Endothelial cell of umbilical vein (primary cell): ENCODE results near the gene FGFR3. TPM values are rescaled to one million over a fixed set of nuclear protein-coding genes. Genes with fewer than 3 reads are reported as not detected.

ENCODE experiments used
- BruUV-seq: library from RNA; stranded (reverse); fragments of 400-500 nt; replicated peaks from 2 replicates; lab custom pipeline; 2021; lab: Mats Ljungman, UMichigan
- CTCF ChIA-PET: fragments of 300-600, 350-600 bp; sonication (Branson Sonifier 250); formaldehyde crosslinking; loops from one replicate; lab custom pipeline; 2021; ENCODE audit warnings: antibody characterized with exemption, inconsistent platforms; lab: Charles Lee
- POLR2A ChIA-PET: fragments of 300-600, 350-600 bp; sonication (Branson Sonifier 250); formaldehyde crosslinking; loops from one replicate; lab custom pipeline; 2021; ENCODE audit warnings: antibody characterized with exemption, inconsistent platforms; lab: Charles Lee
- DNase-seq: peaks from one replicate; pipeline ENCODE4 v3.0.0-alpha.2; 2011; ENCODE audit warnings: low read depth, low spot score
- FAIRE-seq: peaks from 2 replicates; lab custom pipeline; 2011; peaks lifted over from hg19 to GRCh38; lab: Jason Lieb, UNC
- H2AFZ ChIP-seq: 2 replicates; pipeline ENCODE4 v1.6.0; 2012; ENCODE audit warnings: low read depth, low read length, control low read depth, inconsistent platforms
- H3K27ac ChIP-seq: 2 replicates; pipeline ENCODE4 v1.5.1; 2011; ENCODE audit warnings: low read depth, mild to moderate bottlenecking, control low read depth, low read length, moderate library complexity; ENCODE audit not compliant: insufficient read depth
- H3K27me3 ChIP-seq, 2 experiments: 2 replicates each; pipeline versions ENCODE4 v1.6.0 to v1.6.1; 2011; ENCODE audit warnings: low read length in 2 of 2, mixed read lengths in 1 of 2; ENCODE audit not compliant: control insufficient read depth in 2 of 2, insufficient read depth in 2 of 2
- H3K36me3 ChIP-seq, 2 experiments: 2 replicates in 1 of 2; 3 replicates in 1 of 2; pipeline ENCODE4 v1.5.1; 2011; ENCODE audit warnings: low read length in 2 of 2, mild to moderate bottlenecking in 1 of 2, moderate library complexity in 1 of 2; ENCODE audit not compliant: control insufficient read depth in 2 of 2, insufficient read depth in 2 of 2; ENCODE audit errors: extremely low read depth in 1 of 2
- H3K4me1 ChIP-seq: 3 replicates; pipeline ENCODE4 v1.5.1; 2011; ENCODE audit warnings: mild to moderate bottlenecking, low read length; ENCODE audit not compliant: control insufficient read depth, insufficient read depth; ENCODE audit errors: extremely low read depth
- H3K4me2 ChIP-seq: 2 replicates; pipeline ENCODE4 v1.6.1; 2011; ENCODE audit warnings: low read length, control low read depth, mixed read lengths; ENCODE audit not compliant: insufficient read depth
- H3K4me3 ChIP-seq, 3 experiments: fragments of 200-600 bp in 1 of 3; sonication (generic), shearing (Covaris generic) in 1 of 3; replicated peaks in 1 of 3; 2 replicates each; pipeline ENCODE4 v1.5.1; 2011 to 2016; ENCODE audit warnings: control low read depth in 3 of 3, low read length in 3 of 3, mild to moderate bottlenecking in 2 of 3, inconsistent platforms in 1 of 3, low read depth in 1 of 3, moderate library complexity in 1 of 3; ENCODE audit not compliant: insufficient read depth in 1 of 3
- H3K79me2 ChIP-seq: 2 replicates; pipeline ENCODE4 v1.6.0; 2012; ENCODE audit warnings: low read length, inconsistent platforms; ENCODE audit not compliant: control insufficient read depth, insufficient read depth
- H3K9ac ChIP-seq: replicated peaks from 2 replicates; pipeline ENCODE3; 2011; ENCODE audit warnings: low read length, control low read depth; ENCODE audit not compliant: insufficient read depth; ENCODE audit errors: extremely low read depth
- H3K9me1 ChIP-seq: replicated peaks from 3 replicates; pipeline ENCODE4 v1.6.0; 2011; ENCODE audit warnings: mild to moderate bottlenecking, low read length; ENCODE audit not compliant: control insufficient read depth, insufficient read depth; ENCODE audit errors: extremely low read depth
- H3K9me3 ChIP-seq: replicated peaks from 2 replicates; pipeline ENCODE4 v1.5.1; 2012; ENCODE audit warnings: low read length, inconsistent platforms; ENCODE audit not compliant: control insufficient read depth, insufficient read depth
- H4K20me1 ChIP-seq: replicated peaks from 2 replicates; pipeline ENCODE3; 2011; ENCODE audit warnings: mild to moderate bottlenecking, low read length; ENCODE audit not compliant: control insufficient read depth, insufficient read depth; ENCODE audit errors: extremely low read depth
- EZH2 ChIP-seq: IDR thresholded peaks from 2 replicates; pipeline ENCODE4 v1.6.1; 2012; ENCODE audit warnings: borderline replicate concordance, low read depth, mild to moderate bottlenecking, moderate library complexity, low read length, inconsistent platforms; ENCODE audit not compliant: severe bottlenecking
- FOS ChIP-seq: IDR thresholded peaks from 2 replicates; pipeline ENCODE4 v1.6.1; 2011; ENCODE audit warnings: mild to moderate bottlenecking, low read length, moderate library complexity, borderline replicate concordance; ENCODE audit not compliant: insufficient read depth
- GATA2 ChIP-seq: IDR thresholded peaks from 2 replicates; pipeline ENCODE4 v1.7.0; 2011; ENCODE audit warnings: low read depth, mild to moderate bottlenecking, moderate library complexity, mixed read lengths, low read length; ENCODE audit not compliant: insufficient read length, insufficient read depth
- JUN ChIP-seq: IDR thresholded peaks from 2 replicates; pipeline ENCODE4 v1.6.1; 2011; ENCODE audit warnings: borderline replicate concordance, low read depth; ENCODE audit not compliant: insufficient read length, insufficient read depth
- MYC ChIP-seq: IDR thresholded peaks from one replicate; pipeline ENCODE4 v1.6.1; 2011; ENCODE audit warnings: mild to moderate bottlenecking, low read depth, low read length
- POLR2A ChIP-seq: IDR thresholded peaks from 2 replicates; pipeline ENCODE4 v1.6.1; 2012; ENCODE audit warnings: low read depth, mild to moderate bottlenecking, control low read depth, low read length
- POLR2AphosphoS5 ChIP-seq: IDR thresholded peaks from 2 replicates; pipeline ENCODE4 v1.6.1; 2012; ENCODE audit warnings: low read depth, mild to moderate bottlenecking, control low read depth, low read length, moderate library complexity; ENCODE audit not compliant: insufficient read depth
- dilution Hi-C: fragments of 300-500 bp; cut with MboI; formaldehyde crosslinking; loops from one replicate; pipeline ENCODE4 v1.15.0; 2019; ENCODE audit warnings: low sequenced_read_pairs; ENCODE audit not compliant: extremely low pct_ligation_motif_present
- intact Hi-C: fragments of 100-400 bp; cut with micrococcal nuclease; formaldehyde crosslinking; loops from one replicate; pipeline ENCODE4 v1.10.0; 2022
- polyA plus RNA-seq, 4 experiments: library from polyadenylated mRNA; depleted of rRNA in 3 of 4; stranded (reverse) in 3 of 4; unstranded in 1 of 4; fragments of >200 nt; gene quantifications; 2 replicates each; pipeline versions ENCODE4 v1.2.1 to v1.2.3, GENCODE V29; 2011 to 2012; ENCODE audit warnings: missing spikeins in 1 of 4
- total RNA-seq: library from RNA; stranded (reverse); gene quantifications from 2 replicates; pipeline ENCODE4 v1.2.3, GENCODE V29; 2021
- TF ChIP-seq, protein P1 (sequence below), 2 donors: IDR thresholded peaks; 1 replicate in 1 of 2; 2 replicates in 1 of 2; pipeline ENCODE4 v1.5.1; 2011; ENCODE audit warnings: low read length in 2 of 2, mild to moderate bottlenecking in 2 of 2, moderate library complexity in 2 of 2, control low read depth in 1 of 2, inconsistent platforms in 1 of 2, low read depth in 1 of 2; ENCODE audit not compliant: insufficient read depth in 1 of 2; ENCODE audit errors: extremely low read depth in 1 of 2
- TF ChIP-seq, protein P2 (sequence below): IDR thresholded peaks from 2 replicates; pipeline ENCODE4 v1.6.1; 2011; ENCODE audit not compliant: insufficient read depth, insufficient read length

FGFR3 gene
- total and polyA plus RNA-seq, 2 donors (not counting 3 experiments of a cell fraction or from before 2014, with no cell fraction given): 0.73 to 1.2 TPM

- Histone ChIP-seq H3K9ac (no peak overlapping the region), H2AFZ (no peak overlapping the region), H4K20me1 (no peaks in the 10 kb centered on the region), H3K4me3 (no peak overlapping the region), H3K36me3 (peaks cover 12 to 63% of the 10 kb centered on the region in 2 experiments), H3K79me2 (peaks cover 15% of the 10 kb centered on the region), H3K27me3 (no peaks in the 10 kb centered on the region), H3K4me2 (no peak overlapping the region), H3K9me3 (no peaks in the 10 kb centered on the region), H3K9me1 (no peaks in the 10 kb centered on the region), H3K27ac (no peak overlapping the region), H3K4me1 (no peaks in the 10 kb centered on the region)
- FAIRE-seq (no peak), DNase-seq (no peak)
- CTCF ChIA-PET: no interaction called here
- intact Hi-C loops: no loop called here
- POLR2A ChIA-PET: no interaction called here
- TF ChIP-seq, protein P1, sequence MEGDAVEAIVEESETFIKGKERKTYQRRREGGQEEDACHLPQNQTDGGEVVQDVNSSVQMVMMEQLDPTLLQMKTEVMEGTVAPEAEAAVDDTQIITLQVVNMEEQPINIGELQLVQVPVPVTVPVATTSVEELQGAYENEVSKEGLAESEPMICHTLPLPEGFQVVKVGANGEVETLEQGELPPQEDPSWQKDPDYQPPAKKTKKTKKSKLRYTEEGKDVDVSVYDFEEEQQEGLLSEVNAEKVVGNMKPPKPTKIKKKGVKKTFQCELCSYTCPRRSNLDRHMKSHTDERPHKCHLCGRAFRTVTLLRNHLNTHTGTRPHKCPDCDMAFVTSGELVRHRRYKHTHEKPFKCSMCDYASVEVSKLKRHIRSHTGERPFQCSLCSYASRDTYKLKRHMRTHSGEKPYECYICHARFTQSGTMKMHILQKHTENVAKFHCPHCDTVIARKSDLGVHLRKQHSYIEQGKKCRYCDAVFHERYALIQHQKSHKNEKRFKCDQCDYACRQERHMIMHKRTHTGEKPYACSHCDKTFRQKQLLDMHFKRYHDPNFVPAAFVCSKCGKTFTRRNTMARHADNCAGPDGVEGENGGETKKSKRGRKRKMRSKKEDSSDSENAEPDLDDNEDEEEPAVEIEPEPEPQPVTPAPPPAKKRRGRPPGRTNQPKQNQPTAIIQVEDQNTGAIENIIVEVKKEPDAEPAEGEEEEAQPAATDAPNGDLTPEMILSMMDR (IDR thresholded peaks at IDR 0.05; ENCODE audit: extremely low read depth in 1 of 2, insufficient read depth in 1 of 2, low read depth in 1 of 2, low read length in 2 of 2): no peak
- TF ChIP-seq MYC (no peak), POLR2AphosphoS5 (no peak), GATA2 (no peak), POLR2A (no peak), EZH2 (no peak), FOS (no peak), JUN (no peak)
- TF ChIP-seq, protein P2, sequence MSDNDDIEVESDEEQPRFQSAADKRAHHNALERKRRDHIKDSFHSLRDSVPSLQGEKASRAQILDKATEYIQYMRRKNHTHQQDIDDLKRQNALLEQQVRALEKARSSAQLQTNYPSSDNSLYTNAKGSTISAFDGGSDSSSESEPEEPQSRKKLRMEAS: no peak
- no TSS peak for BruUV-seq
- dilution Hi-C loops: no loop called here
These were observed 43.6 kb downstream of the FGFR3 start for GRCh38 chr4:1836650-1837049.
